ENCODE data around the gene SORCS2. TPM values are rescaled to one million over a fixed set of nuclear protein-coding genes. Genes with fewer than 3 reads are reported as not detected.
"Not testable (repeated sequence)": the region's sequence is repeated elsewhere in the genome, so short reads cannot be mapped to it uniquely, and the experiment has no call there.

SORCS2 gene
- total RNA-seq, 1 donor from 2014 or later: 29.5 TPM

DNA sequence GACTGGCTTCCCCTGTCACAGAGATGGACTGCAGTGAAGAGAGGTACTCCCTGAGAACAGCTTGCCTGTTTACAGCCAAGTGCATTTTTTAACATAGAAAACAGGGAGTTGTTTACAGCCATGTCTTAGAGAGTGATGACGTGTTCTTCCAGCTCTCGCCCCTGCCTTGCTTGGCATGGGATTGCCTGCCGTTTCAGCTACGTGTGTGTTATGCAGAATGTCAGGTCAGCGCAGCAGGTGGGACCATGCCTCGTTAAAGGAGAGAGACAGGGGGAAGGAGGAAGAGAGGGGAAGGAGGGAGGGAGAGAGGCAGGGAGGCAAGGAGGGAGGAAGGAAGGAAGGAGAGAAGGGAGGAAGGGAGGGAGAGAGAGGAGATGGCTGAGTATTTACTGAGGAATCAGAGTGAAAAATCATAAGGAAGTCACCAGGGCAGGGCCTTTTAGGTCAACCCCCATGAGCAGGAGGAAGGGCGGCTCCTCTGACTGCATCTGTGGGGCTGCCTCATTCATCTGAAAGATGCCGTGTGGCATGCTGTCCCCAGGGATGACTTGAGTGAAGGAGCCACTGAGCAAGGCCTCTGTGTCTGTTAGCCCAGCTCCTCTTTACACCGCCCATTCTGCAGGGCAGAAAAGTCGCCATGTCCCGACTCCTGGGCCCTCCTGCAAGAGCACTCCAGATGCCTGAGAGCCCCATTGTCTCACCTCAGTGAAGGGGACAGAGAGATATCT lies 382.1 kb downstream of the SORCS2 start:
- Mint-ChIP-seq H3K27ac (ENCODE audit: unreplicated experiment) (no peak overlapping the region), H3K4me1 (ENCODE audit: low read depth, unreplicated experiment) (peaks cover 10% of the 10 kb centered on the region), H3K4me3 (ENCODE audit: unreplicated experiment) (no peak overlapping the region), H3K36me3 (ENCODE audit: unreplicated experiment) (peaks cover 41% of the 10 kb centered on the region), H3K9me3 (ENCODE audit: unreplicated experiment) (peaks cover 31% of the 10 kb centered on the region), H3K27me3 (ENCODE audit: unreplicated experiment) (peaks cover 2% of the 10 kb centered on the region)
- TF ChIP-seq, protein P1, sequence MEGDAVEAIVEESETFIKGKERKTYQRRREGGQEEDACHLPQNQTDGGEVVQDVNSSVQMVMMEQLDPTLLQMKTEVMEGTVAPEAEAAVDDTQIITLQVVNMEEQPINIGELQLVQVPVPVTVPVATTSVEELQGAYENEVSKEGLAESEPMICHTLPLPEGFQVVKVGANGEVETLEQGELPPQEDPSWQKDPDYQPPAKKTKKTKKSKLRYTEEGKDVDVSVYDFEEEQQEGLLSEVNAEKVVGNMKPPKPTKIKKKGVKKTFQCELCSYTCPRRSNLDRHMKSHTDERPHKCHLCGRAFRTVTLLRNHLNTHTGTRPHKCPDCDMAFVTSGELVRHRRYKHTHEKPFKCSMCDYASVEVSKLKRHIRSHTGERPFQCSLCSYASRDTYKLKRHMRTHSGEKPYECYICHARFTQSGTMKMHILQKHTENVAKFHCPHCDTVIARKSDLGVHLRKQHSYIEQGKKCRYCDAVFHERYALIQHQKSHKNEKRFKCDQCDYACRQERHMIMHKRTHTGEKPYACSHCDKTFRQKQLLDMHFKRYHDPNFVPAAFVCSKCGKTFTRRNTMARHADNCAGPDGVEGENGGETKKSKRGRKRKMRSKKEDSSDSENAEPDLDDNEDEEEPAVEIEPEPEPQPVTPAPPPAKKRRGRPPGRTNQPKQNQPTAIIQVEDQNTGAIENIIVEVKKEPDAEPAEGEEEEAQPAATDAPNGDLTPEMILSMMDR (IDR thresholded peaks at IDR 0.05; ENCODE audit: partially characterized antibody, unreplicated experiment): no peak
- DNase-seq: no peak

GRCh38 chr4:7575426-7575825 lies 383.1 kb downstream of the SORCS2 start:
- Mint-ChIP-seq H3K9me3 (ENCODE audit: unreplicated experiment) (peaks cover 35% of the 10 kb centered on the region), H3K27ac (ENCODE audit: unreplicated experiment) (no peak overlapping the region), H3K36me3 (ENCODE audit: unreplicated experiment) (peaks cover 48% of the 10 kb centered on the region), H3K4me3 (ENCODE audit: unreplicated experiment) (no peak overlapping the region), H3K4me1 (ENCODE audit: low read depth, unreplicated experiment) (peaks cover 7% of the 10 kb centered on the region), H3K27me3 (ENCODE audit: unreplicated experiment) (peaks cover 2% of the 10 kb centered on the region)
- TF ChIP-seq, protein P1 (IDR thresholded peaks at IDR 0.05; ENCODE audit: partially characterized antibody, unreplicated experiment): no peak
- DNase-seq: no peak

GRCh38 chr4:7577361-7578039 lies 385.2 kb downstream of the SORCS2 start:
- not testable (repeated sequence) for DNase-seq; H3K27me3 Mint-ChIP-seq (ENCODE audit: unreplicated experiment); H3K4me3 Mint-ChIP-seq (ENCODE audit: unreplicated experiment); H3K4me1 Mint-ChIP-seq (ENCODE audit: low read depth, unreplicated experiment); H3K27ac Mint-ChIP-seq (ENCODE audit: unreplicated experiment)
- peaks cover 31% of the 10 kb centered on the region for H3K9me3 Mint-ChIP-seq (ENCODE audit: unreplicated experiment)
- H3K36me3 Mint-ChIP-seq (ENCODE audit: unreplicated experiment): peaks cover 56% of the 10 kb centered on the region

GRCh38 chr4:7581477-7581876 lies 389.1 kb downstream of the SORCS2 start:
- H3K4me1 Mint-ChIP-seq (ENCODE audit: low read depth, unreplicated experiment): no peaks in the 10 kb centered on the region
- H3K27me3 Mint-ChIP-seq (ENCODE audit: unreplicated experiment): peaks cover 6% of the 10 kb centered on the region
- peaks cover 50% of the 10 kb centered on the region for H3K36me3 Mint-ChIP-seq (ENCODE audit: unreplicated experiment)
- TF ChIP-seq, protein P1 (IDR thresholded peaks at IDR 0.05; ENCODE audit: partially characterized antibody, unreplicated experiment): no peak
- H3K27ac Mint-ChIP-seq (ENCODE audit: unreplicated experiment): no peak overlapping the region
- no peak overlapping the region for H3K4me3 Mint-ChIP-seq (ENCODE audit: unreplicated experiment)
- H3K9me3 Mint-ChIP-seq (ENCODE audit: unreplicated experiment): peaks cover 19% of the 10 kb centered on the region
- DNase-seq: no peak

DNA sequence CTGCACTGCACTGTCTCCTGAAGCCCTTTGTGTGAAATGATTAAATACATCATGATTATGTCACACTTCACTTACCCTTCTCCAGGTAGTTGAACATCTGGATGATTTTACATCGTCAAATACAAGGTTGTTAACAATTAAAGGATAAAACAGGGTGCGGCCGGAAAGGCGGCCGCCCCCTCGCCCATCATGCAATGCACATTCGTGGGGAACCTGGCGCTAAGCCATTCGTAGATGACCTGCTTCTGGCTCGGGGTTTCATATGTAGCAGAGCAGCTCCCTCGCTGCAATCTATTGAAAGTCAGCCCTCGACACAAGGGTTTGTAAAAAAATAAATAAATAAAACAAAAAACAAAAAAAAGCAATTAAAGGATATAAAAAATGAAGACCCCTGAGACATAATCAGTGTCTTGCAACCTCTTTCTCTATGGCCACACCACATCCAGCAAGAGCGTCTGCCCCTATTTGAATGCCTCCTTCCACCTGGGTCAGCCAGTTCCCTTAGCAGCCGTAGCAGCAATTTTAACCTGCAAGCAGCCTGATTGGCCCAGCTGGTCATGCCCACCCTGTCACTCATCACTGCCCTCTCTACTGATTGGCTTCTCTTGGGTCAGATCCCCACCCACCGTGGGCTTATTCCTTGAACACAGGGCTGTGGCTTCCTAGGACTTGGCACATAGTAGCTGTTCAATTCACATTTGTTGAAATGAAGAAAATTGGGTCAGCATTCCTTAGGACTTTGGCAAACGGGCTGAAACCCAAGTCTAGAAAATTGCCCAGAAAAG lies 390.2 kb downstream of the SORCS2 start:
- Mint-ChIP-seq H3K4me3 (ENCODE audit: unreplicated experiment) (no peak overlapping the region), H3K27me3 (ENCODE audit: unreplicated experiment) (peaks cover 6% of the 10 kb centered on the region), H3K9me3 (ENCODE audit: unreplicated experiment) (peaks cover 15% of the 10 kb centered on the region), H3K27ac (ENCODE audit: unreplicated experiment) (no peak overlapping the region), H3K4me1 (ENCODE audit: low read depth, unreplicated experiment) (no peaks in the 10 kb centered on the region), H3K36me3 (ENCODE audit: unreplicated experiment) (peaks cover 48% of the 10 kb centered on the region)
- TF ChIP-seq, protein P1 (IDR thresholded peaks at IDR 0.05; ENCODE audit: partially characterized antibody, unreplicated experiment): no peak
- DNase-seq: no peak
